ENCODE data around the gene GTF3C5. TPM values are rescaled to one million over a fixed set of nuclear protein-coding genes. Genes with fewer than 3 reads are reported as not detected.

The GTF3C5 gene
- total RNA-seq, 3 donors from 2014 or later = 43.8 to 74.4 (median 68.2) TPM

DNA sequence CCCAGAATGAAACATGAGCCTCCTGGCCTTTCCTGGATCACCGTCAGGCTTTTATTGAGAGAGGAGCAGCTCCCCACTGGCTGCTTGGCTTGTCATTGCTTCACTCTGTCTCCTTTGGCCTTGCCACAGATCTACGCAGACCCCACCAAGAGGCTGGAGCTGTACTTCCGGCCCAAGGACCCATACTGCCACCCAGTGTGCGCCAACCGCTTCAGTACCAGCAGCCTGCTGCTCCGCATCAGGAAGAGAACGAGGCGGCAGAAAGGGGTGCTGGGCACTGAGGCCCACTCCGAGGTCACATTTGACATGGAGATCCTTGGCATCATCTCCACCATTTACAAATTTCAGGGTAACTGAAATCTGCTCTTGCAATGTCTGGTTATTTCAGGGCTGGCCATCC is 11.2 kb downstream of the GTF3C5 start:
- Histone ChIP-seq H3K4me1 (no peaks in the 10 kb centered on the region), H3K27me3 (no peaks in the 10 kb centered on the region), H3K36me3 (no peaks in the 10 kb centered on the region), H3K4me3 (no peak overlapping the region), H3K9me3 (no peaks in the 10 kb centered on the region), H3K27ac (no peak overlapping the region)
- intact Hi-C loops (cut with DNase I; ENCODE audit: low total_unique reads) = no loop called here
- TF ChIP-seq POLR2AphosphoS5 (IDR thresholded peaks at IDR 0.05) (no peak), POLR2A (IDR thresholded peaks at IDR 0.05) (no peak)
- TF ChIP-seq, protein P1, sequence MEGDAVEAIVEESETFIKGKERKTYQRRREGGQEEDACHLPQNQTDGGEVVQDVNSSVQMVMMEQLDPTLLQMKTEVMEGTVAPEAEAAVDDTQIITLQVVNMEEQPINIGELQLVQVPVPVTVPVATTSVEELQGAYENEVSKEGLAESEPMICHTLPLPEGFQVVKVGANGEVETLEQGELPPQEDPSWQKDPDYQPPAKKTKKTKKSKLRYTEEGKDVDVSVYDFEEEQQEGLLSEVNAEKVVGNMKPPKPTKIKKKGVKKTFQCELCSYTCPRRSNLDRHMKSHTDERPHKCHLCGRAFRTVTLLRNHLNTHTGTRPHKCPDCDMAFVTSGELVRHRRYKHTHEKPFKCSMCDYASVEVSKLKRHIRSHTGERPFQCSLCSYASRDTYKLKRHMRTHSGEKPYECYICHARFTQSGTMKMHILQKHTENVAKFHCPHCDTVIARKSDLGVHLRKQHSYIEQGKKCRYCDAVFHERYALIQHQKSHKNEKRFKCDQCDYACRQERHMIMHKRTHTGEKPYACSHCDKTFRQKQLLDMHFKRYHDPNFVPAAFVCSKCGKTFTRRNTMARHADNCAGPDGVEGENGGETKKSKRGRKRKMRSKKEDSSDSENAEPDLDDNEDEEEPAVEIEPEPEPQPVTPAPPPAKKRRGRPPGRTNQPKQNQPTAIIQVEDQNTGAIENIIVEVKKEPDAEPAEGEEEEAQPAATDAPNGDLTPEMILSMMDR (IDR thresholded peaks at IDR 0.05) = no peak
- no peak for DNase-seq (ENCODE audit: low spot score in 2 of 2)

DNA sequence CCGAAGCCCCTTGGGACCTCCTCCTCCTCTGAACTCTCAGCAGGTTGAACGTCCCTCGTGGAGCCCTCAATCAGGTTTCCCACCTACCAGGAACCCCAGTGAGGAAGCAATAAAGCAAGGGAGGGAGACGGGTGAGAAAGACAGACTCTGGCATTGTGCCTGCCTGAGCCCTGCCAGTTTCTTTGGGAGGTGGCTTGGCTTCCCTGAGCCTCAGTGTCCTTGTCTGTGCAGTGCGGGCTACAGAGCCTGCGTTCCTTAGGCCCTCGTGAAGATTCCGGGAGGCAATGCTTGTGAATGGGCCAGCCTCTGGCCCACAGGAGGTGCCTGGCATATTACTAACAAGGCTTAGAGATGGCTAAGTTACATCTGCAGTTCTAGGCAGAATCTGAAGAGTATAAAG is 11.9 kb downstream of the GTF3C5 start:
- DNase-seq (ENCODE audit: low spot score in 2 of 2) = no peak
- Histone ChIP-seq H3K27me3 (no peaks in the 10 kb centered on the region), H3K9me3 (no peaks in the 10 kb centered on the region), H3K27ac (no peak overlapping the region), H3K4me3 (no peak overlapping the region), H3K36me3 (no peaks in the 10 kb centered on the region), H3K4me1 (no peaks in the 10 kb centered on the region)
- TF ChIP-seq POLR2AphosphoS5 (IDR thresholded peaks at IDR 0.05) (no peak), POLR2A (IDR thresholded peaks at IDR 0.05) (no peak)
- TF ChIP-seq, protein P1 (IDR thresholded peaks at IDR 0.05) = no peak
- intact Hi-C loops (cut with DNase I; ENCODE audit: low total_unique reads) = no loop called here

GRCh38 chr9:133043449-133044035 is 12.7 kb downstream of the GTF3C5 start:
- intact Hi-C loops (cut with DNase I; ENCODE audit: low total_unique reads) = no loop called here

GRCh38 chr9:133044125-133044524 is 13.3 kb downstream of the GTF3C5 start:
- Histone ChIP-seq H3K27ac (no peak overlapping the region), H3K4me1 (no peaks in the 10 kb centered on the region), H3K27me3 (no peaks in the 10 kb centered on the region), H3K4me3 (no peak overlapping the region), H3K36me3 (no peaks in the 10 kb centered on the region), H3K9me3 (no peaks in the 10 kb centered on the region)
- TF ChIP-seq, protein P1 (IDR thresholded peaks at IDR 0.05) = no peak
- TF ChIP-seq POLR2A (IDR thresholded peaks at IDR 0.05) (no peak), POLR2AphosphoS5 (IDR thresholded peaks at IDR 0.05) (no peak)
- intact Hi-C loops (cut with DNase I; ENCODE audit: low total_unique reads) = no loop called here
- no peak for DNase-seq (ENCODE audit: low spot score in 2 of 2)

More at GRCh38 chr9:133043449-133044035, 12.7 kb downstream of the GTF3C5 start:
- TF ChIP-seq, protein P1 (IDR thresholded peaks at IDR 0.05) = no peak
- no peak for TF ChIP-seq POLR2A (IDR thresholded peaks at IDR 0.05)
- no peak for TF ChIP-seq POLR2AphosphoS5 (IDR thresholded peaks at IDR 0.05)
- Histone ChIP-seq H3K4me1 (no peaks in the 10 kb centered on the region), H3K27me3 (no peaks in the 10 kb centered on the region), H3K36me3 (no peaks in the 10 kb centered on the region), H3K9me3 (no peaks in the 10 kb centered on the region), H3K4me3 (no peak overlapping the region), H3K27ac (no peak overlapping the region)
- no peak for DNase-seq (ENCODE audit: low spot score in 2 of 2)

DNA sequence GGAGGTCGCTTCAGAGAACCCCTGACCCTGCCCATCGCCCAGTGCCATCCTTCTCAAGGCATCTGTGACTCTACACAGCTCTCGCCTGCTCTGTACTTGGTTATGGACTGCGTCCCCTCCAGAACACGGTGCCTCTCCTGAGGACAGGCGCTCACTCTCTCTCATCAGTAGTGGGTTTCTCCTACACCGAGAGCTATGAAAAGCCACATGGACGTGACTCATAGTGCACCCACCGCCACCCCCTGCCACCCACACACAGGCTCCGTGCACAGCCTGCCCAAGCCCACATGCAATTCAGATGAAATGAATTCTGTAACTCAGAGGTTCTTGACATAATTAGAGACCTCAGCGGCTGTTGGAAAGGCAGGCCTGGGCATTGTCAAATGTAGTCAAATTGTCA is 13.9 kb downstream of the GTF3C5 start:
- H3K9me3 ChIP-seq = no peaks in the 10 kb centered on the region
- intact Hi-C loops (cut with DNase I; ENCODE audit: low total_unique reads) = no loop called here
- H3K27me3 ChIP-seq = no peaks in the 10 kb centered on the region
- no peak overlapping the region for H3K27ac ChIP-seq
- TF ChIP-seq POLR2AphosphoS5 (IDR thresholded peaks at IDR 0.05) (no peak), POLR2A (IDR thresholded peaks at IDR 0.05) (no peak)
- TF ChIP-seq, protein P1 (IDR thresholded peaks at IDR 0.05) = no peak
- no peak for DNase-seq (ENCODE audit: low spot score in 2 of 2)
- H3K4me3 ChIP-seq = no peak overlapping the region
- no peaks in the 10 kb centered on the region for H3K36me3 ChIP-seq
- H3K4me1 ChIP-seq = no peaks in the 10 kb centered on the region
